Neural crest cell (in vitro differentiated cells): ENCODE measurements around the gene FLT3. TPM values are rescaled to one million over a fixed set of nuclear protein-coding genes. Genes with fewer than 3 reads are reported as not detected.
"Not testable (repeated sequence)": the region's sequence is repeated elsewhere in the genome, so short reads cannot be mapped to it uniquely, and the experiment has no call there.

Experiments used
- DNase-seq: peaks from one replicate; pipeline ENCODE4 v3.0.0; 2021; ENCODE audit warnings: low read depth, mixed read lengths, low spot score
- H3K27ac Mint-ChIP-seq: one replicate; pipeline ENCODE4 v1.8.0; 2021; ENCODE audit warnings: mild to moderate bottlenecking, mixed read lengths; ENCODE audit not compliant: unreplicated experiment
- H3K27me3 Mint-ChIP-seq: 2 replicates; pipeline ENCODE4 v1.8.0; 2021; ENCODE audit warnings: low read depth, mild to moderate bottlenecking, mixed read lengths
- H3K36me3 Mint-ChIP-seq: 2 replicates; pipeline ENCODE4 v1.8.0; 2021; ENCODE audit warnings: low read depth, mild to moderate bottlenecking, mixed read lengths
- H3K4me1 Mint-ChIP-seq: 2 replicates; pipeline ENCODE4 v1.8.0; 2021; ENCODE audit warnings: mixed read lengths
- H3K4me3 Mint-ChIP-seq: one replicate; pipeline ENCODE4 v1.8.0; 2021; ENCODE audit warnings: mild to moderate bottlenecking, mixed read lengths
- H3K9me3 Mint-ChIP-seq: 2 replicates; pipeline ENCODE4 v1.8.0; 2021; ENCODE audit warnings: mixed read lengths
- total RNA-seq: library from RNA; stranded (reverse); gene quantifications from 2 replicates; pipeline ENCODE4 v1.2.1, GENCODE V29; 2021
- TF ChIP-seq, protein P1 (sequence below): fragments of 200-600 bp; sonication (generic); conservative IDR thresholded peaks from 2 replicates; pipeline ENCODE4 v1.5.0; 2021; ENCODE audit warnings: antibody characterized with exemption, mild to moderate bottlenecking

FLT3 gene
- total RNA-seq, 1 donor from 2014 or later = not detected

- no peak overlapping the region for H3K27ac Mint-ChIP-seq
- H3K4me1 Mint-ChIP-seq = peaks cover 10% of the 10 kb centered on the region
- H3K9me3 Mint-ChIP-seq = no peaks in the 10 kb centered on the region
- TF ChIP-seq, protein P1, sequence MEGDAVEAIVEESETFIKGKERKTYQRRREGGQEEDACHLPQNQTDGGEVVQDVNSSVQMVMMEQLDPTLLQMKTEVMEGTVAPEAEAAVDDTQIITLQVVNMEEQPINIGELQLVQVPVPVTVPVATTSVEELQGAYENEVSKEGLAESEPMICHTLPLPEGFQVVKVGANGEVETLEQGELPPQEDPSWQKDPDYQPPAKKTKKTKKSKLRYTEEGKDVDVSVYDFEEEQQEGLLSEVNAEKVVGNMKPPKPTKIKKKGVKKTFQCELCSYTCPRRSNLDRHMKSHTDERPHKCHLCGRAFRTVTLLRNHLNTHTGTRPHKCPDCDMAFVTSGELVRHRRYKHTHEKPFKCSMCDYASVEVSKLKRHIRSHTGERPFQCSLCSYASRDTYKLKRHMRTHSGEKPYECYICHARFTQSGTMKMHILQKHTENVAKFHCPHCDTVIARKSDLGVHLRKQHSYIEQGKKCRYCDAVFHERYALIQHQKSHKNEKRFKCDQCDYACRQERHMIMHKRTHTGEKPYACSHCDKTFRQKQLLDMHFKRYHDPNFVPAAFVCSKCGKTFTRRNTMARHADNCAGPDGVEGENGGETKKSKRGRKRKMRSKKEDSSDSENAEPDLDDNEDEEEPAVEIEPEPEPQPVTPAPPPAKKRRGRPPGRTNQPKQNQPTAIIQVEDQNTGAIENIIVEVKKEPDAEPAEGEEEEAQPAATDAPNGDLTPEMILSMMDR = no peak
- H3K4me3 Mint-ChIP-seq = no peak overlapping the region
- DNase-seq = no peak
- H3K36me3 Mint-ChIP-seq = peaks cover 3% of the 10 kb centered on the region
- H3K27me3 Mint-ChIP-seq = peaks cover 93% of the 10 kb centered on the region
Observed at GRCh38 chr13:28097503-28097902, 2.9 kb downstream of the FLT3 start.

DNA sequence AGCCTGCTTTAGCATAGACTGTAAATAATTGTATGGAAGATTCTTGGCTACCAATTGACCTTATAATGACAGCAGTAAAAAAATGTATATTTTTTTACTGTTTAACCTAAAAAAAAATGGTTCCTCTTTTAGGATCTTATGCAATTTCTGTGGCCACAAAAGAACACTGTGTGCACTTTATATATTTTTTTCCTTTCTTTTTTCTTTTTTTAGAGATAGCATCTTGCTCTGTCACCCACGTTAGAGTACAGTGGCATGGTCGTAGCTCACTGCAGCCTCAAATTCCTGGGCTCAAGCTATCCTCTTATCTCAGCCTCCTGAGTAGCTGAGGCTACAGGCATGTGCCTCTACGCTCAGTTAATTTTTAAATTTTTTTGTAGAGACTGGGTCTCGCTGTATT is 6.1 kb downstream of the FLT3 start:
- DNase-seq = no peak
- Mint-ChIP-seq H3K9me3 (no peaks in the 10 kb centered on the region), H3K36me3 (peaks cover 3% of the 10 kb centered on the region), H3K27ac (no peak overlapping the region), H3K27me3 (peaks cover 73% of the 10 kb centered on the region), H3K4me3 (no peak overlapping the region), H3K4me1 (no peaks in the 10 kb centered on the region)
- TF ChIP-seq, protein P1 = no peak

GRCh38 chr13:28093881-28094280 is 6.5 kb downstream of the FLT3 start:
- Mint-ChIP-seq H3K4me1 (no peaks in the 10 kb centered on the region), H3K27ac (no peak overlapping the region), H3K9me3 (no peaks in the 10 kb centered on the region), H3K36me3 (peaks cover 2% of the 10 kb centered on the region), H3K4me3 (no peak overlapping the region), H3K27me3 (peaks cover 69% of the 10 kb centered on the region)
- no peak for DNase-seq
- TF ChIP-seq, protein P1 = no peak

DNA sequence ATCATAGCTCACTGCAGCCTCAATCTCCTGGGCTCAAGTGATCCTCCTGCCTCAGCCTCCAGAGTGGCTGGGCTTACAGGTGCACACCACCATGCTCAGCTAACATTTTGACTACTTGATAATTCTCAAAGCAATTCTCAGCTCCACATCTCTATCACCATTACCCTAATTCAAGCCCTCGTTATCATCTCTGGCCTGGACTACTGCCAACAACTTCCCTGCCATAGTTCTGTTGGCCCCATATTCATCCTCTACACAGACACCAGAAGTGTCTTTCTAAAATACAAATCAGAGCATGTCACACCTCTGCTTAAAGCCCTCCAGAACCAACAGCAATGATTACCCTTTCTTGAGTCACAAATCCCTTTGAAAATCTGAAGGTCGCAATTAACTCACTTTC is 7.9 kb downstream of the FLT3 start:
- Mint-ChIP-seq H3K9me3 (no peaks in the 10 kb centered on the region), H3K36me3 (no peaks in the 10 kb centered on the region), H3K4me1 (no peaks in the 10 kb centered on the region), H3K27me3 (peaks cover 60% of the 10 kb centered on the region), H3K4me3 (no peak overlapping the region), H3K27ac (no peak overlapping the region)
- DNase-seq = no peak
- TF ChIP-seq, protein P1 = no peak

GRCh38 chr13:28089065-28089464 is 11.3 kb downstream of the FLT3 start:
- no peaks in the 10 kb centered on the region for H3K4me1 Mint-ChIP-seq
- DNase-seq = no peak
- H3K27me3 Mint-ChIP-seq = peaks cover 41% of the 10 kb centered on the region
- H3K9me3 Mint-ChIP-seq = no peaks in the 10 kb centered on the region
- H3K27ac Mint-ChIP-seq = no peak overlapping the region
- TF ChIP-seq, protein P1 = no peak
- no peak overlapping the region for H3K4me3 Mint-ChIP-seq
- no peaks in the 10 kb centered on the region for H3K36me3 Mint-ChIP-seq

GRCh38 chr13:28077820-28078219 is 22.6 kb downstream of the FLT3 start:
- H3K4me3 Mint-ChIP-seq, H3K4me1 Mint-ChIP-seq, H3K36me3 Mint-ChIP-seq, H3K9me3 Mint-ChIP-seq, H3K27ac Mint-ChIP-seq, DNase-seq: not testable (repeated sequence)
- peaks cover 11% of the 10 kb centered on the region for H3K27me3 Mint-ChIP-seq
